DMS 273 (cell line): Measurements from ENCODE around the gene GPR68.
"Not testable (repeated sequence)": the region's sequence is repeated elsewhere in the genome, so short reads cannot be mapped to it uniquely, and the experiment has no call there.

Experiments
- DNase-seq: peaks from one replicate; lab custom pipeline; 2025; ENCODE audit not compliant: unreplicated experiment; lab: John Stamatoyannopoulos, UW

The GPR68 gene

GRCh38 chr14:91254461-91254860 is 10.0 kb upstream of the GPR68 start:
- peak; percentile 39 for DNase-seq

DNA sequence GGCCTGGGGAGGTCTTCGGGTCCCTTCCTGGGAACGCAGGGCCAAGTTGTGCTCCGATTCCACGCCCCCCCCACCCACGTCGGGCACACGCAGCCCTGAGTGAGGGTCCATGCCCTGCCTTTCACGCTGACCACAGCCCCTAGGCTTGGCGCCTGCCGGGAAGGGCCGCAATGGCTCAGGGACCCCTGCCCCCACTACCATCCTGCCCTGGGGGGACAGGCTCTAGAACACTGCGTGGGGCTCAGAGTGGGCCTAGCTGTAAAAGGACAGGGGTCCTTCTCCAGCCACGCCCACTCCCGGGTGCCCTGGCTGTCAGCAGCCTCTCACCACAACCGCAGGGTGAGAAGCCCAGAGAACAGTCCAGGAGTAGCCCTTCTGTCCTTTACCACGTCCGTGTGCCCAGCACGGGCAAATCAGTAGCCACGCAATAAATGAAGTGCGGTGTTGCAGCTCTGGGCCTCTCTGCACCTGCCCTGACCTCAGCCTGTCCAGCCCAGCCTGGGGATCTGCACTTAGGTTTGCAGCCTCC is 9.4 kb upstream of the GPR68 start:
- peak; percentile 38 for DNase-seq

GRCh38 chr14:91252871-91253794 is 8.6 kb upstream of the GPR68 start:
- peak; percentile 82 for DNase-seq

- no peak for DNase-seq
Measured at GRCh38 chr14:91250912-91251311, 6.4 kb upstream of the GPR68 start.

- peak; percentile 70 for DNase-seq
Measured at GRCh38 chr14:91249841-91250616, 5.5 kb upstream of the GPR68 start.

- peak; percentile 56 for DNase-seq
Measured at GRCh38 chr14:91246051-91246852, 1.7 kb upstream of the GPR68 start.

DNA sequence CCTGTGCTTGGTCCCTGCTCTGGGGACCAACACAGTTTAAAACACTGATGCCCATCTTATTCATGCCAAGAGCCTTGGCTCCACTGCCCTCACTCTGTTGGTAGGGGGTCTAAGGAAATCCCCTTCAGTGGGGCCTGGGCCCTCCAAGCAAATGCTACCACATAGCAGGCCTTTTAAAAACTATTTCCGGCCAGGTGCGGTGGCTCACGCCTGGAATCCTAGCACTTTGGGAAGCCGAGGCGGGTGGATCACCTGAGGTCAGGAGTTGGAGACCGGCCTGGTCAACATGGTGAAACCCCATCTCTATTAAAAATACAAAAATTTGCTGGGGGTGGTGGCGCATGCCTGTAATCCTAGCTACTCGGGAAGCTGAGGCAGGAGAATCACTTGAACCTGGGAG is 1.1 kb upstream of the GPR68 start:
- not testable (repeated sequence) for DNase-seq

DNA sequence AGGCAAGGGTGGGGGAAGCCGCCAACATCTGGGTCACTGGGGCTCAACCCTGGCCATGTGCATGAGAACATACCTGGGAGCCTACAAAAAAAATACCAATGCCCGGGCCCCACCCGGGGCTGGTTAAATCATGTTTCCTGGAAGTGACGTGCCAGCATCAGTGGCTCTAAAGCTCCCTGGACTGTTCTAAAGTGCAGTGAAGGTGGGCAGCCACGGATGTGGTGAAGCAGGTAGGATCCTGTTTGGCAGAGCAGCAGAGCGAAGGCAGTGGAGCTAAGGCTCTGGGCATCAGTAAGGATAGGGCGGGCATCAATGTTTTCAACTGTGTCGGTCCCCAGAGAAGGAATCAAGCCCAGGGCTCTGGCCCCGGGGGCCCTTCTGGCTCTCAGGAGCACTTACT is 525 bp upstream of the GPR68 start:
- DNase-seq: no peak

GRCh38 chr14:91243074-91243471 is 1.4 kb downstream of the GPR68 start:
- DNase-seq: no peak

GRCh38 chr14:91242635-91243034 is 1.9 kb downstream of the GPR68 start:
- DNase-seq: no peak

- DNase-seq: no peak
Measured at GRCh38 chr14:91241863-91242262, 2.6 kb downstream of the GPR68 start.

DNA sequence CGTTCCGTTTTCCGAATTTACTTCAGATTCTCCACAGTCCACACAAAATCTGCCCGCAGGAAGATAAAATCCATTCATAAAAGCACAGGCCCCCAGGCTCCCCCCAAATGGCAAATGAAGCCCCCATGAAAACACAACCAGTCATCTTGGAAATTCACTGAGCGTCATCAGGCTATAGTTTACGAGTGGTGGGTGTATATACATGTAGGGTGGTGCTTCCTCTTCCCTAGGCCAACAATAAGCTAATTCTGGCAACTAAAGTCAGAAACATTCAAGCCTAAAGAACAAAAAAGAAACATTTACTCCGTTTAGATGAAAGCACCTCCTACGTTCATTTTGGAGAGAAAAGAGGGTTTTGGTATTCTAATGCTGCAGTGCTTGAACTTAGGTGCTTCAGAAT is 5.8 kb downstream of the GPR68 start:
- DNase-seq: no peak

DNA sequence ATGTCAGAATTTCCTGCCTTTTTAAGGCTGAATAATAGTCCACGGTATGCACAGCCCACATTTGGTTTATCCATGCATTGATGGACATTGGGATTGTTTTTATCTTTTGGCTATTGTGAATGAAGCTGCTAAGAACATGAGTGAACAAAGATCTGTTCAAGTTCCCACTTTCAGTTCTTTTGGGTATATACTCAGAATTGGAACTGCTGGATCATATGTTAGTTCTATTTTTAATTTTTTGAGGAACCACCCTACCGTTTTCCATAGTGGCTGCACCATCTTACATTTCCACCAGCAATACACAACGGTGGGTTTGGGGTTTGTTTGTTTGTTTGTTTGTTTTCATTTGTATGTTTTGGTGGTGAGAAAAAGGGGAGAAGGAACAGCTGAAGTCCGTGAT is 6.4 kb downstream of the GPR68 start:
- DNase-seq: no peak

DNA sequence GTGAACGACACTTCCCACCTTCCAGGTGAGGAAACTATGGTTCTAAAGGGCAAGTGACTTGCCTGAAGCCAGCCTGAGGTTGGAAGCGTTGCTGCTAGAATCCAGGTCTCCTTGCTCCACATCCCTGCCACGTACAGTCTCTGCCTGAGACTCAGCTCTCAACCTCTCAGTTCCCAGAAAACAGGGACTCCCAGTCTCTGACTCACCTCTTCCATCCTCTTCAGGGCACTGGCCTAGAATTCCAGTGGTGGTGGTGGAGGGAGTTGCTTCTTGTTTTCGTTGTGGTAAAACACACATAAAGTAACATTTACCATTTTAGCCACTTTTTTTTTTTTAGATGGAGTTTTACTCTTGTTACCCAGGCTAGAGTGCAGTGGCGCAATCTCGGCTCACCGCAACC is 7.3 kb downstream of the GPR68 start:
- no peak for DNase-seq

- DNase-seq: no peak
Measured at GRCh38 chr14:91235841-91236240, 8.7 kb downstream of the GPR68 start.

GRCh38 chr14:91234791-91235114 is 9.8 kb downstream of the GPR68 start:
- DNase-seq: no peak

GRCh38 chr14:91233936-91234790 is 10.3 kb downstream of the GPR68 start:
- DNase-seq: no peak

DNA sequence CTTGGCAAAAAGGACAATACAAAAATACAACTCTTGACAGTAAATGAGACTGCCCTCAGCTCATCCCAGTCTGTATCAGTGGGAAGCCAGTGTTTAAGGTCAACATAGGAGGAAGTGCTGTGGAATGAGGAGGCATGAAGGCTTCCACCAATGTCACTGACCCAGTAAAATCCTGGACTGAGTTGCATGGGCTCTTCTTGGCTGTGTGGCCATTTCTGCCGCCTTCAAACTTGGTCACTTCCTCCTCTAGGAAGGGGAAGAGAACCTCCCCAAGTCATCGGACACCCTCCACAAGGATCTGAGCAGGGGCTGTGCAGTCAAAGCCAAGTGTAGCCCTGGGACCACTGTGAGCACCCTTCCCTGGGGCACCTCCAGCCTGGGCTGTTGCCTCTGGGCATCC is 11.9 kb downstream of the GPR68 start:
- DNase-seq: no peak

GRCh38 chr14:91232052-91232451 is 12.5 kb downstream of the GPR68 start:
- DNase-seq: no peak

DNA sequence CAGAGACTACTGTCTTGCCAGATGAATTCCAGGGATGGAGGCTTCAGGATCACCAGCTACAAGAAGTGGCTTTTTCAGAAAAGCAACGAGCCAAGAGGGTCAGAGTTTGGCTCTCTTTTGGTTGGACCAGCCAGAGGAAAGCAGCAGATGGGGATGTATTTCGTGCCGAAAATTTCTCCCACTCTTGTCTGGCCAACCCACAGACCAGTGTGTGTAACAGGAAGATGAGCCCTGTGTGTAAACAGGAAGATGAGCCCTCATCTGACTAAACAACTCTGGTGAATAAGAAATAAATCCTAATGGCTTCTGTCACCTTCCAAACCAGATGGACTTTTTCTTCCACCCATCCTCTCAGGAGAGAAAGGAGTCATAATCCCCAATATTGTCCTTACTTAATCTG is 13.1 kb downstream of the GPR68 start:
- DNase-seq: no peak
